IgD-negative memory B cell (primary cell): ENCODE results near the gene ATP2B2. TPM values are rescaled to one million over a fixed set of nuclear protein-coding genes. Genes with fewer than 3 reads are reported as not detected.

Source experiments
- H3K27ac Mint-ChIP-seq, 3 donors: one replicate each; pipeline ENCODE4 v1.8.0; 2020 to 2022; ENCODE audit warnings: mild to moderate bottlenecking in 3 of 3, mixed read lengths in 3 of 3, moderate library complexity in 1 of 3
- H3K27me3 Mint-ChIP-seq: one replicate; pipeline ENCODE4 v1.8.0; 2021; ENCODE audit warnings: mixed read lengths
- H3K36me3 Mint-ChIP-seq: one replicate; pipeline ENCODE4 v1.8.0; 2020; ENCODE audit warnings: mild to moderate bottlenecking, mixed read lengths
- H3K4me1 Mint-ChIP-seq, 3 donors: one replicate each; pipeline ENCODE4 v1.8.0; 2020 to 2022; ENCODE audit warnings: mixed read lengths in 3 of 3, mild to moderate bottlenecking in 1 of 3
- H3K4me3 Mint-ChIP-seq, 4 donors: one replicate each; pipeline ENCODE4 v1.8.0; 2020 to 2022; ENCODE audit warnings: mild to moderate bottlenecking in 4 of 4, mixed read lengths in 4 of 4, moderate library complexity in 3 of 4
- H3K9me3 Mint-ChIP-seq, 3 donors: one replicate each; pipeline ENCODE4 v1.8.0; 2020 to 2021; ENCODE audit warnings: mixed read lengths in 3 of 3, mild to moderate bottlenecking in 1 of 3
- polyA plus RNA-seq: library from polyadenylated mRNA; unstranded; fragments of 300-500 nt; fragmentation: Illumina TruSeq; gene quantifications from one replicate; pipeline ENCODE4 v1.2.3, GENCODE V29; 2021

Gene ATP2B2
- polyA plus RNA-seq, 1 donor from 2014 or later, result not detected

GRCh38 chr3:10274601-10275000 lies 230.8 kb downstream of the ATP2B2 start:
- peaks cover 18 to 20% (median 19%) of the 10 kb centered on the region in 3 donors for H3K4me1 Mint-ChIP-seq
- H3K36me3 Mint-ChIP-seq, result peaks cover 3% of the 10 kb centered on the region
- H3K27ac Mint-ChIP-seq, result peak overlapping the region in 2 of 3 donors; percentile 68 to 93

More at GRCh38 chr3:10274601-10275000, 230.8 kb downstream of the ATP2B2 start:
- Mint-ChIP-seq H3K9me3 (no peaks in the 10 kb centered on the region), H3K4me3 (peak overlapping the region in 1 of 4 donors; percentile 9), H3K27me3 (no peaks in the 10 kb centered on the region)

Other genes starting within 250 kb of the ATP2B2 start
- 1.5 TPM for gene GHRL, start 212.6 kb downstream of the ATP2B2 start, polyA plus RNA-seq
- gene SEC13, start 184.5 kb downstream of the ATP2B2 start, polyA plus RNA-seq, result 111 TPM